Liver (tissue), 9 donors: ENCODE results near the gene PNPLA1. TPM values are rescaled to one million over a fixed set of nuclear protein-coding genes. Genes with fewer than 3 reads are reported as not detected.
A peak's percentile ranks its signal among the peaks of the same experiment; 100 is the strongest.

ENCODE experiments used
- DNase-seq: peaks from one replicate; pipeline ENCODE4 v3.0.0-alpha.2; 2017; ENCODE audit warnings: low spot score
- H3K27ac ChIP-seq, 2 donors: one replicate each; pipeline ENCODE4 v1.7.0; 2013; ENCODE audit warnings: inconsistent platforms in 2 of 2, low read length in 2 of 2, control low read depth in 1 of 2, low read depth in 1 of 2, mild to moderate bottlenecking in 1 of 2
- H3K27me3 ChIP-seq, 4 donors: one replicate each; pipeline versions ENCODE4 v1.6.1 to v1.7.0; 2013; ENCODE audit warnings: low read length in 3 of 4, inconsistent platforms in 1 of 4, mild to moderate bottlenecking in 1 of 4, moderate library complexity in 1 of 4; ENCODE audit not compliant: control insufficient read depth in 4 of 4, insufficient read depth in 4 of 4
- H3K36me3 ChIP-seq, 4 donors: one replicate each; pipeline versions ENCODE4 v1.6.1 to v1.7.0; 2013; ENCODE audit warnings: low read length in 3 of 4, mild to moderate bottlenecking in 3 of 4, low read depth in 1 of 4, moderate library complexity in 1 of 4; ENCODE audit not compliant: control insufficient read depth in 4 of 4, insufficient read depth in 3 of 4
- H3K4me1 ChIP-seq, 4 donors: one replicate each; pipeline versions ENCODE4 v1.6.1 to v1.7.0; 2013; ENCODE audit warnings: low read length in 3 of 4, mild to moderate bottlenecking in 3 of 4, moderate library complexity in 1 of 4; ENCODE audit not compliant: control insufficient read depth in 4 of 4, insufficient read depth in 4 of 4
- H3K4me3 ChIP-seq, 3 donors: one replicate each; pipeline versions ENCODE4 v1.6.1 to v1.7.0; 2013; ENCODE audit warnings: low read length in 3 of 3, control low read depth in 1 of 3, low read depth in 1 of 3, mild to moderate bottlenecking in 1 of 3
- H3K9ac ChIP-seq, 2 donors: one replicate each; pipeline ENCODE4 v1.7.0; 2013; ENCODE audit warnings: low read length in 2 of 2, mild to moderate bottlenecking in 2 of 2, moderate library complexity in 2 of 2, control low read depth in 1 of 2, low read depth in 1 of 2
- H3K9me3 ChIP-seq, 4 donors: one replicate each; pipeline versions ENCODE4 v1.6.1 to v1.7.0; 2013; ENCODE audit warnings: low read length in 3 of 4; ENCODE audit not compliant: control insufficient read depth in 4 of 4
- EGR1 ChIP-seq, 2 donors: IDR thresholded peaks; 2 replicates each; pipeline ENCODE4 v1.6.1; 2016 to 2018; ENCODE audit warnings: antibody characterized with exemption in 2 of 2, low read depth in 2 of 2
- FOXA1 ChIP-seq: IDR thresholded peaks from 2 replicates; pipeline ENCODE4 v1.6.1; 2016; ENCODE audit warnings: antibody characterized with exemption
- HNF4A ChIP-seq, 2 donors: conservative IDR thresholded peaks; 2 replicates each; pipeline ENCODE4 v1.6.1; 2016; ENCODE audit warnings: antibody characterized with exemption in 2 of 2, mild to moderate bottlenecking in 2 of 2
- HNF4G ChIP-seq: IDR thresholded peaks from 2 replicates; pipeline ENCODE4 v1.6.1; 2016; ENCODE audit warnings: antibody characterized with exemption
- NR2F2 ChIP-seq: IDR thresholded peaks from 2 replicates; pipeline ENCODE4 v1.6.1; 2016; ENCODE audit warnings: antibody characterized with exemption
- RAD21 ChIP-seq, 2 donors: IDR thresholded peaks; 2 replicates each; pipeline ENCODE4 v1.6.1; 2016; ENCODE audit warnings: antibody characterized with exemption in 2 of 2, mild to moderate bottlenecking in 2 of 2
- RXRA ChIP-seq, 2 donors: IDR thresholded peaks; 2 replicates each; pipeline ENCODE4 v1.6.1; 2017 to 2018; ENCODE audit warnings: antibody characterized with exemption in 2 of 2, mild to moderate bottlenecking in 1 of 2
- SP1 ChIP-seq: IDR thresholded peaks from 2 replicates; pipeline ENCODE4 v1.6.1; 2018; ENCODE audit warnings: antibody characterized with exemption, mild to moderate bottlenecking
- YY1 ChIP-seq: IDR thresholded peaks from 2 replicates; pipeline ENCODE4 v1.6.1; 2016; ENCODE audit warnings: antibody characterized with exemption, mild to moderate bottlenecking
- WGBS: extraction: QIAGEN DNeasy Blood & Tissue Kit; methylation state at CpG from one replicate; pipeline ENCODE4 v1.1.7; 2013; 5-methylcytosine and 5-hydroxymethylcytosine counted together
- polyA plus RNA-seq, 2 donors: library from polyadenylated mRNA; stranded (reverse) in 1 of 2; unstranded in 1 of 2; fragments of 200-250 nt in 1 of 2; fragments of >200 nt in 1 of 2; fragmentation: Nextera tagmentation in 1 of 2; extraction: Ambion mirVana in 1 of 2; gene quantifications; one replicate each; pipeline versions ENCODE4 v1.2.1 to v1.2.3, GENCODE V29; 2013 to 2015
- total RNA-seq, 2 donors: library from RNA; depleted of rRNA; stranded (reverse); fragments of >200 nt; gene quantifications; one replicate each; pipeline ENCODE4 v1.2.3, GENCODE V29; 2014
- TF ChIP-seq, protein P1 (sequence below): IDR thresholded peaks from 2 replicates; pipeline ENCODE4 v1.6.1; 2016; ENCODE audit warnings: antibody characterized with exemption, mild to moderate bottlenecking
- TF ChIP-seq, protein P2 (sequence below): IDR thresholded peaks from 2 replicates; pipeline ENCODE4 v1.6.1; 2016; ENCODE audit warnings: antibody characterized with exemption
- TF ChIP-seq, protein P3 (sequence below): IDR thresholded peaks from 2 replicates; pipeline ENCODE4 v1.6.1; 2016; ENCODE audit warnings: antibody characterized with exemption
- TF ChIP-seq, protein P4 (sequence below): IDR thresholded peaks from 2 replicates; pipeline ENCODE4 v1.6.1; 2016; ENCODE audit warnings: antibody characterized with exemption
- donor health status: healthy.
- donor health status: healthy.
- donor health status: healthy.
- donor health status: healthy.
- donor health status: healthy.

PNPLA1 gene
- total and polyA plus RNA-seq, 4 donors, result 0.07 to 0.14 (median 0.08) TPM; not detected in 1

DNA sequence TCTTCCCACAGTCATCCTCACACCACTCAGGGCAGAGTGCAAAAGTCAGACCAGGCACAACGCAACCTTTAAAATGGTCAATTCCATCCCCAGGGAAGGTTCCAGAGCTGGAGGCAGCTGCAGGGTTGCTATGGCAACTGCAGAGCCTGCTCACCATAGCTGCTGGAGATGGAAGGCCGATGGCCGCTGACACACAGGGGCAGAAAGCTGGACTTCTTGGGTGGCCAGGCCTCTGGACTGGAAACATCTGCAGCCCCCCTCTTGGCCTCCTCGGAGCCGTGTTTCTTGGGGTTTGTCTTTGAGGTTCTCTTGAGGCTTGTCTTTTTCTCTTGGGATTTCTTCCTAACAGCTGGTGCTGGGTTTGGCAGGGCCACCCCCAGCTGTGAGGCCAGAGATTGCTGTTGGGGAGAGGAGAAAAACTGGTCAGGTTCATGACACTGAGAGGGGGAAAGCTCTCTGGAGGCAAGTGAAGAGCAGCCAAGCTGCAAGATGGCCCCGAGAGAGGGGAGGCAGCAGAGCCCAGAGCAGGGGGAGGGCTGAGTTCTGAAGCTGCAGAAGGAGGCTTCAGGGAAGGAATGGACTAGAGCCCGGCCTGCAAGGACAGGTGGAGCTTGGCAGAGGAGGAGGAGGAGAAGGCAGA, 56.6 kb downstream of the PNPLA1 start:
- no peaks in the 10 kb centered on the region for H3K27me3 ChIP-seq
- TF ChIP-seq RAD21 (IDR thresholded peaks at IDR 0.05) (no peak), RXRA (IDR thresholded peaks at IDR 0.05) (peak in 1 of 2 donors; percentile 26), FOXA1 (no peak)
- no peak overlapping the region for H3K27ac ChIP-seq
- no peak overlapping the region for H3K4me3 ChIP-seq
- DNase-seq, result no peak
- H3K4me1 ChIP-seq, result no peaks in the 10 kb centered on the region
- 82% methylated on average over 7 of the region's 7 CpGs for WGBS
- no peak overlapping the region for H3K9ac ChIP-seq
- no peaks in the 10 kb centered on the region for H3K9me3 ChIP-seq
- no peaks in the 10 kb centered on the region for H3K36me3 ChIP-seq

- no peaks in the 10 kb centered on the region for H3K4me1 ChIP-seq
- H3K36me3 ChIP-seq, result no peaks in the 10 kb centered on the region
- H3K9me3 ChIP-seq, result no peaks in the 10 kb centered on the region
- H3K9ac ChIP-seq, result no peak overlapping the region
- no peaks in the 10 kb centered on the region for H3K27me3 ChIP-seq
- WGBS, result 51% methylated on average over 6 of the region's 6 CpGs
- TF ChIP-seq FOXA1 (no peak), RXRA (IDR thresholded peaks at IDR 0.05) (no peak), HNF4A (conservative IDR thresholded peaks at IDR 0.05) (no peak), EGR1 (IDR thresholded peaks at IDR 0.05; ENCODE audit: low read depth in 2 of 2) (no peak), SP1 (no peak), NR2F2 (no peak), RAD21 (IDR thresholded peaks at IDR 0.05) (no peak), YY1 (no peak)
- TF ChIP-seq, protein P1, sequence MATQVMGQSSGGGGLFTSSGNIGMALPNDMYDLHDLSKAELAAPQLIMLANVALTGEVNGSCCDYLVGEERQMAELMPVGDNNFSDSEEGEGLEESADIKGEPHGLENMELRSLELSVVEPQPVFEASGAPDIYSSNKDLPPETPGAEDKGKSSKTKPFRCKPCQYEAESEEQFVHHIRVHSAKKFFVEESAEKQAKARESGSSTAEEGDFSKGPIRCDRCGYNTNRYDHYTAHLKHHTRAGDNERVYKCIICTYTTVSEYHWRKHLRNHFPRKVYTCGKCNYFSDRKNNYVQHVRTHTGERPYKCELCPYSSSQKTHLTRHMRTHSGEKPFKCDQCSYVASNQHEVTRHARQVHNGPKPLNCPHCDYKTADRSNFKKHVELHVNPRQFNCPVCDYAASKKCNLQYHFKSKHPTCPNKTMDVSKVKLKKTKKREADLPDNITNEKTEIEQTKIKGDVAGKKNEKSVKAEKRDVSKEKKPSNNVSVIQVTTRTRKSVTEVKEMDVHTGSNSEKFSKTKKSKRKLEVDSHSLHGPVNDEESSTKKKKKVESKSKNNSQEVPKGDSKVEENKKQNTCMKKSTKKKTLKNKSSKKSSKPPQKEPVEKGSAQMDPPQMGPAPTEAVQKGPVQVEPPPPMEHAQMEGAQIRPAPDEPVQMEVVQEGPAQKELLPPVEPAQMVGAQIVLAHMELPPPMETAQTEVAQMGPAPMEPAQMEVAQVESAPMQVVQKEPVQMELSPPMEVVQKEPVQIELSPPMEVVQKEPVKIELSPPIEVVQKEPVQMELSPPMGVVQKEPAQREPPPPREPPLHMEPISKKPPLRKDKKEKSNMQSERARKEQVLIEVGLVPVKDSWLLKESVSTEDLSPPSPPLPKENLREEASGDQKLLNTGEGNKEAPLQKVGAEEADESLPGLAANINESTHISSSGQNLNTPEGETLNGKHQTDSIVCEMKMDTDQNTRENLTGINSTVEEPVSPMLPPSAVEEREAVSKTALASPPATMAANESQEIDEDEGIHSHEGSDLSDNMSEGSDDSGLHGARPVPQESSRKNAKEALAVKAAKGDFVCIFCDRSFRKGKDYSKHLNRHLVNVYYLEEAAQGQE, result no peak
- TF ChIP-seq, protein P2, sequence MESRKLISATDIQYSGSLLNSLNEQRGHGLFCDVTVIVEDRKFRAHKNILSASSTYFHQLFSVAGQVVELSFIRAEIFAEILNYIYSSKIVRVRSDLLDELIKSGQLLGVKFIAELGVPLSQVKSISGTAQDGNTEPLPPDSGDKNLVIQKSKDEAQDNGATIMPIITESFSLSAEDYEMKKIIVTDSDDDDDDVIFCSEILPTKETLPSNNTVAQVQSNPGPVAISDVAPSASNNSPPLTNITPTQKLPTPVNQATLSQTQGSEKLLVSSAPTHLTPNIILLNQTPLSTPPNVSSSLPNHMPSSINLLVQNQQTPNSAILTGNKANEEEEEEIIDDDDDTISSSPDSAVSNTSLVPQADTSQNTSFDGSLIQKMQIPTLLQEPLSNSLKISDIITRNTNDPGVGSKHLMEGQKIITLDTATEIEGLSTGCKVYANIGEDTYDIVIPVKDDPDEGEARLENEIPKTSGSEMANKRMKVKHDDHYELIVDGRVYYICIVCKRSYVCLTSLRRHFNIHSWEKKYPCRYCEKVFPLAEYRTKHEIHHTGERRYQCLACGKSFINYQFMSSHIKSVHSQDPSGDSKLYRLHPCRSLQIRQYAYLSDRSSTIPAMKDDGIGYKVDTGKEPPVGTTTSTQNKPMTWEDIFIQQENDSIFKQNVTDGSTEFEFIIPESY, result no peak
- H3K4me3 ChIP-seq, result no peak overlapping the region
- H3K27ac ChIP-seq, result no peak overlapping the region
- DNase-seq, result no peak
These were observed 57.5 kb downstream of the PNPLA1 start for GRCh38 chr6:36327226-36327918.

- TF ChIP-seq EGR1 (IDR thresholded peaks at IDR 0.05; ENCODE audit: low read depth in 2 of 2), result no peak
- TF ChIP-seq, protein P3, sequence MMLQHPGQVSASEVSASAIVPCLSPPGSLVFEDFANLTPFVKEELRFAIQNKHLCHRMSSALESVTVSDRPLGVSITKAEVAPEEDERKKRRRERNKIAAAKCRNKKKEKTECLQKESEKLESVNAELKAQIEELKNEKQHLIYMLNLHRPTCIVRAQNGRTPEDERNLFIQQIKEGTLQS, result no peak
- TF ChIP-seq, protein P4, sequence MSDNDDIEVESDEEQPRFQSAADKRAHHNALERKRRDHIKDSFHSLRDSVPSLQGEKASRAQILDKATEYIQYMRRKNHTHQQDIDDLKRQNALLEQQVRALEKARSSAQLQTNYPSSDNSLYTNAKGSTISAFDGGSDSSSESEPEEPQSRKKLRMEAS, result no peak
- TF ChIP-seq, protein P2, result no peak
- no peak for TF ChIP-seq HNF4G
- H3K9ac ChIP-seq, result no peak overlapping the region
- H3K9me3 ChIP-seq, result no peaks in the 10 kb centered on the region
- H3K4me3 ChIP-seq, result no peak overlapping the region
- H3K36me3 ChIP-seq, result no peaks in the 10 kb centered on the region
- no peak for DNase-seq
- no peaks in the 10 kb centered on the region for H3K4me1 ChIP-seq
- H3K27me3 ChIP-seq, result no peaks in the 10 kb centered on the region
- H3K27ac ChIP-seq, result no peak overlapping the region
These were observed 58.0 kb downstream of the PNPLA1 start for GRCh38 chr6:36327919-36328236.
